Liver (tissue), 3 donors: ENCODE results near the gene THSD4.

Experiments used
- CTCF ChIP-seq: fragments of 150-350 bp; IDR thresholded peaks from 2 replicates; pipeline ENCODE4 v1.5.1; 2017; ENCODE audit warnings: improper control_type of control experiment, low read depth, low read length; ENCODE audit not compliant: missing input control
- GABPA ChIP-seq, 2 donors: IDR thresholded peaks in 1 of 2; conservative IDR thresholded peaks in 1 of 2; 2 replicates each; pipeline ENCODE4 v1.6.1; 2016; ENCODE audit warnings: antibody characterized with exemption in 2 of 2, mild to moderate bottlenecking in 1 of 2, moderate library complexity in 1 of 2
- JUND ChIP-seq, 2 donors: IDR thresholded peaks; 2 replicates each; pipeline ENCODE4 v1.6.1; 2016; ENCODE audit warnings: antibody characterized with exemption in 2 of 2
- MAX ChIP-seq: IDR thresholded peaks from 2 replicates; pipeline ENCODE4 v1.6.1; 2016; ENCODE audit warnings: antibody characterized with exemption
- RAD21 ChIP-seq, 2 donors: IDR thresholded peaks; 2 replicates each; pipeline ENCODE4 v1.6.1; 2016; ENCODE audit warnings: antibody characterized with exemption in 2 of 2, mild to moderate bottlenecking in 2 of 2
- RXRA ChIP-seq, 2 donors: IDR thresholded peaks; 2 replicates each; pipeline ENCODE4 v1.6.1; 2017 to 2018; ENCODE audit warnings: antibody characterized with exemption in 2 of 2, mild to moderate bottlenecking in 1 of 2
- TAF1 ChIP-seq: conservative IDR thresholded peaks from 2 replicates; pipeline ENCODE4 v1.6.1; 2016; ENCODE audit warnings: antibody characterized with exemption, mild to moderate bottlenecking
- YY1 ChIP-seq: IDR thresholded peaks from 2 replicates; pipeline ENCODE4 v1.6.1; 2016; ENCODE audit warnings: antibody characterized with exemption, mild to moderate bottlenecking
- donor health status: healthy.
- donor health status: healthy.

- TF ChIP-seq CTCF (no peak), YY1 (no peak), MAX (no peak), RXRA (IDR thresholded peaks at IDR 0.05) (no peak), GABPA (IDR thresholded peaks at IDR 0.05 in 1 of 2, conservative IDR thresholded peaks at IDR 0.05 in 1 of 2) (no peak), TAF1 (no peak), JUND (IDR thresholded peaks at IDR 0.05) (no peak), RAD21 (IDR thresholded peaks at IDR 0.05) (no peak)
Observed at GRCh38 chr15:71337197-71337845, 222.1 kb downstream of the THSD4 start.
